Adrenal gland (tissue), 5 donors: ENCODE measurements around the gene AARSD1.

ENCODE experiments used
- POLR2A ChIP-seq, 2 donors: fragments of 450-650 bp; IDR thresholded peaks; one replicate each; pipeline ENCODE4 v1.6.1; 2017; ENCODE audit warnings: antibody characterized with exemption in 2 of 2, mild to moderate bottlenecking in 2 of 2, moderate library complexity in 1 of 2
- TF ChIP-seq, protein P1 (sequence below), 6 experiments: fragments of 450-650 bp in 4 of 6; fragments of 200-600 bp in 2 of 6; sonication (generic) in 1 of 6; IDR thresholded peaks; 1 replicate in 5 of 6; 2 replicates in 1 of 6; pipeline versions ENCODE4 v1.5.1 to v1.8.0; 2016 to 2021; ENCODE audit warnings: antibody characterized with exemption in 6 of 6, mild to moderate bottlenecking in 2 of 6, moderate library complexity in 1 of 6
- donor health status: DM: no; HTN: no; CAD: no.

DNA sequence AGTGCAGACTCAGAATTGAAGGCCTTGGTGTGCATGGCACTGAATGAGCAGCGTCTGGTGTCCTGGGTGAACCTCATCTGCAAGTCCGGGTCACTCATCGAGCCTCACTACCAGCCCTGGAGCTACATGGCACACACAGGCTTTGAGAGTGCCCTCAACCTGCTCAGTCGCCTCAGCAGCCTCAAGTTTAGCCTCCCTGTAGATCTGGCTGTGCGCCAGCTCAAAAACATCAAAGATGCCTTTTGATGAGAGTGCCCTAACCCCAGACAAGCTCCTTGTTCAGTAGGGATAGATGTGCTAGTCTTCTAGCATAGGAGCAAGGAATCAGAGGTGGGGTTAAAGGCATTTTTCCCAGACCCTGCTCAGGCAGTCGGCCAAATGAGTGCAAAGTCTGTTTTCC is 27.2 kb upstream of the AARSD1 start:
- TF ChIP-seq POLR2A (IDR thresholded peaks at IDR 0.05) = no peak
- TF ChIP-seq, protein P1, sequence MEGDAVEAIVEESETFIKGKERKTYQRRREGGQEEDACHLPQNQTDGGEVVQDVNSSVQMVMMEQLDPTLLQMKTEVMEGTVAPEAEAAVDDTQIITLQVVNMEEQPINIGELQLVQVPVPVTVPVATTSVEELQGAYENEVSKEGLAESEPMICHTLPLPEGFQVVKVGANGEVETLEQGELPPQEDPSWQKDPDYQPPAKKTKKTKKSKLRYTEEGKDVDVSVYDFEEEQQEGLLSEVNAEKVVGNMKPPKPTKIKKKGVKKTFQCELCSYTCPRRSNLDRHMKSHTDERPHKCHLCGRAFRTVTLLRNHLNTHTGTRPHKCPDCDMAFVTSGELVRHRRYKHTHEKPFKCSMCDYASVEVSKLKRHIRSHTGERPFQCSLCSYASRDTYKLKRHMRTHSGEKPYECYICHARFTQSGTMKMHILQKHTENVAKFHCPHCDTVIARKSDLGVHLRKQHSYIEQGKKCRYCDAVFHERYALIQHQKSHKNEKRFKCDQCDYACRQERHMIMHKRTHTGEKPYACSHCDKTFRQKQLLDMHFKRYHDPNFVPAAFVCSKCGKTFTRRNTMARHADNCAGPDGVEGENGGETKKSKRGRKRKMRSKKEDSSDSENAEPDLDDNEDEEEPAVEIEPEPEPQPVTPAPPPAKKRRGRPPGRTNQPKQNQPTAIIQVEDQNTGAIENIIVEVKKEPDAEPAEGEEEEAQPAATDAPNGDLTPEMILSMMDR (IDR thresholded peaks at IDR 0.05) = no peak
